CD14-positive monocyte (primary cell): ENCODE measurements around the gene ADAT3. TPM values are rescaled to one million over a fixed set of nuclear protein-coding genes. Genes with fewer than 3 reads are reported as not detected.

Source experiments
- DNase-seq, 3 donors: peaks; one replicate each; pipeline ENCODE4 v3.0.0-alpha.2; 2011 to 2022
- H2AFZ ChIP-seq: 2 replicates; pipeline ENCODE4 v1.6.0; 2012; ENCODE audit warnings: mild to moderate bottlenecking, low read depth, low read length, inconsistent platforms; ENCODE audit not compliant: insufficient read depth, poor library complexity, severe bottlenecking
- H3K27ac ChIP-seq, 2 donors: 1 replicate in 1 of 2; 2 replicates in 1 of 2; pipeline ENCODE4 v1.5.1; 2012 to 2013; ENCODE audit warnings: low read length in 2 of 2, control low read depth in 1 of 2, inconsistent platforms in 1 of 2, low read depth in 1 of 2, mild to moderate bottlenecking in 1 of 2
- H3K27me3 ChIP-seq, 2 donors: one replicate each; pipeline versions ENCODE4 v1.6.0 to v1.6.1; 2011 to 2013; ENCODE audit warnings: low read length in 2 of 2; ENCODE audit not compliant: control insufficient read depth in 2 of 2, insufficient read depth in 2 of 2
- H3K36me3 ChIP-seq, 2 donors: replicated peaks in 1 of 2; 1 replicate in 1 of 2; 2 replicates in 1 of 2; pipeline versions ENCODE4 v1.5.1 to v1.6.1; 2012 to 2013; ENCODE audit warnings: low read length in 2 of 2, control low read depth in 1 of 2, inconsistent platforms in 1 of 2, mild to moderate bottlenecking in 1 of 2; ENCODE audit not compliant: insufficient read depth in 2 of 2, control insufficient read depth in 1 of 2
- H3K4me1 ChIP-seq, 2 donors: 1 replicate in 1 of 2; 2 replicates in 1 of 2; pipeline versions ENCODE4 v1.5.1 to v1.6.1; 2012 to 2013; ENCODE audit warnings: low read length in 2 of 2, control low read depth in 1 of 2, inconsistent platforms in 1 of 2, mild to moderate bottlenecking in 1 of 2, moderate library complexity in 1 of 2; ENCODE audit not compliant: insufficient read depth in 2 of 2, control insufficient read depth in 1 of 2
- H3K4me2 ChIP-seq: replicated peaks from 2 replicates; pipeline ENCODE3; 2012; ENCODE audit warnings: low read length, moderate library complexity, mild to moderate bottlenecking; ENCODE audit not compliant: poor library complexity, severe bottlenecking; ENCODE audit errors: extremely low read depth
- H3K4me3 ChIP-seq, 3 experiments: fragments of 200-600 bp in 1 of 3; sonication (generic) in 1 of 3; replicated peaks in 1 of 3; 1 replicate in 2 of 3; 2 replicates in 1 of 3; pipeline ENCODE4 v1.5.1; 2011 to 2013; ENCODE audit warnings: low read length in 3 of 3, mild to moderate bottlenecking in 3 of 3, control low read depth in 2 of 3, low read depth in 2 of 3, inconsistent platforms in 1 of 3, moderate library complexity in 1 of 3
- H3K79me2 ChIP-seq: 2 replicates; pipeline ENCODE4 v1.6.0; 2012; ENCODE audit warnings: mild to moderate bottlenecking, control low read depth, inconsistent platforms, low read length, moderate library complexity; ENCODE audit not compliant: insufficient read depth
- H3K9ac ChIP-seq: 2 replicates; pipeline ENCODE4 v1.6.0; 2017; ENCODE audit warnings: low read length, mild to moderate bottlenecking; ENCODE audit not compliant: insufficient read depth, poor library complexity, severe bottlenecking
- H3K9me3 ChIP-seq, 2 donors: replicated peaks in 1 of 2; 1 replicate in 1 of 2; 2 replicates in 1 of 2; pipeline versions ENCODE4 v1.5.1 to v1.6.1; 2012 to 2013; ENCODE audit warnings: low read length in 2 of 2, control low read depth in 1 of 2; ENCODE audit not compliant: control insufficient read depth in 1 of 2, insufficient read depth in 1 of 2
- H4K20me1 ChIP-seq: 2 replicates; pipeline ENCODE4 v1.6.0; 2012; ENCODE audit warnings: mild to moderate bottlenecking, low read length, control low read depth, moderate library complexity; ENCODE audit not compliant: insufficient read depth
- H3K27ac Mint-ChIP-seq, 7 donors: one replicate each; pipeline ENCODE4 v1.8.0; 2020; ENCODE audit warnings: mild to moderate bottlenecking in 7 of 7, mixed read lengths in 7 of 7, moderate library complexity in 6 of 7, inconsistent platforms in 2 of 7
- H3K27me3 Mint-ChIP-seq, 3 donors: one replicate each; pipeline ENCODE4 v1.8.0; 2021 to 2022; ENCODE audit warnings: low read depth in 3 of 3, mild to moderate bottlenecking in 3 of 3, mixed read lengths in 3 of 3, moderate library complexity in 3 of 3, inconsistent platforms in 1 of 3
- H3K36me3 Mint-ChIP-seq, 2 donors: one replicate each; pipeline ENCODE4 v1.8.0; 2020; ENCODE audit warnings: mixed read lengths in 2 of 2, inconsistent platforms in 1 of 2, mild to moderate bottlenecking in 1 of 2
- H3K4me1 Mint-ChIP-seq: one replicate; pipeline ENCODE4 v1.8.0; 2020; ENCODE audit warnings: mild to moderate bottlenecking, mixed read lengths
- H3K4me3 Mint-ChIP-seq, 2 donors: one replicate each; pipeline ENCODE4 v1.8.0; 2020; ENCODE audit warnings: mild to moderate bottlenecking in 2 of 2, mixed read lengths in 2 of 2, moderate library complexity in 1 of 2
- H3K9me3 Mint-ChIP-seq, 7 donors: one replicate each; pipeline ENCODE4 v1.8.0; 2020 to 2022; ENCODE audit warnings: mixed read lengths in 7 of 7, mild to moderate bottlenecking in 6 of 7, moderate library complexity in 6 of 7, inconsistent platforms in 2 of 7
- CTCF ChIP-seq: fragments of 200-600 bp; IDR thresholded peaks from one replicate; pipeline ENCODE4 v1.8.0; 2022; ENCODE audit warnings: antibody characterized with exemption, mild to moderate bottlenecking
- WGBS: methylation state at CpG from one replicate; pipeline ENCODE4 v1.1.5; 2013; ENCODE audit warnings: missing lambda C conversion rate; ENCODE audit not compliant: insufficient coverage; 5-methylcytosine and 5-hydroxymethylcytosine counted together
- intact Hi-C, 2 donors: fragments of 100-400 bp; cut with micrococcal nuclease; formaldehyde crosslinking; loops; one replicate each; pipeline versions ENCODE4 v1.15.0 to v1.15.1; 2023
- polyA plus RNA-seq, 3 donors: library from polyadenylated mRNA; depleted of rRNA in 1 of 3; unstranded in 2 of 3; stranded (reverse) in 1 of 3; fragments of 300-500 nt in 2 of 3; fragments of >200 nt in 1 of 3; fragmentation: Illumina TruSeq in 2 of 3; gene quantifications; 1 replicate in 2 of 3; 2 replicates in 1 of 3; pipeline ENCODE4 v1.2.3, GENCODE V29; 2012 to 2021

The ADAT3 gene
- polyA plus RNA-seq, 3 donors: 2.7 to 3.2 (median 3.1) TPM

- intact Hi-C loops: no loop called here
Measured at GRCh38 chr19:1922803-1923202, 17.6 kb downstream of the ADAT3 start.

GRCh38 chr19:1923319-1923718 is 18.1 kb downstream of the ADAT3 start:
- Histone ChIP-seq H4K20me1 (no peaks in the 10 kb centered on the region), H3K4me1 (peaks cover 21 to 24% of the 10 kb centered on the region in 2 donors), H3K4me2 (peak overlapping the region; percentile 37), H3K27me3 (no peaks in the 10 kb centered on the region), H3K4me3 (no peak overlapping the region), H3K27ac (peak overlapping the region; percentile 58 to 64), H3K9me3 (no peaks in the 10 kb centered on the region), H3K36me3 (peaks cover 46 to 47% of the 10 kb centered on the region in 2 donors), H2AFZ (no peak overlapping the region), H3K79me2 (no peaks in the 10 kb centered on the region), H3K9ac (no peak overlapping the region)
- peaks cover 18% of the 10 kb centered on the region for H3K4me1 Mint-ChIP-seq
- peak overlapping the region; percentile 71 to 89 (median 80) for H3K27ac Mint-ChIP-seq
- peak in 2 of 3 donors; percentile 56 to 63 for DNase-seq
- peaks cover 35 to 67% of the 10 kb centered on the region in 2 donors for H3K36me3 Mint-ChIP-seq
- H3K27me3 Mint-ChIP-seq: no peaks in the 10 kb centered on the region
- TF ChIP-seq CTCF: no peak
- H3K4me3 Mint-ChIP-seq: no peak overlapping the region
- intact Hi-C loops: no loop called here
- H3K9me3 Mint-ChIP-seq: peaks cover 0 to 5% (median 0%) of the 10 kb centered on the region in 7 donors
- WGBS: 68% methylated on average over 3 of the region's 8 CpGs

More at GRCh38 chr19:1922803-1923202, 17.6 kb downstream of the ADAT3 start:
- Histone ChIP-seq H3K79me2 (no peaks in the 10 kb centered on the region), H3K4me2 (peak overlapping the region; percentile 37), H3K27me3 (no peaks in the 10 kb centered on the region), H3K27ac (peak overlapping the region; percentile 58 to 64), H4K20me1 (no peaks in the 10 kb centered on the region), H3K36me3 (peaks cover 51 to 52% of the 10 kb centered on the region in 2 donors), H2AFZ (no peak overlapping the region), H3K4me3 (no peak overlapping the region), H3K9ac (no peak overlapping the region), H3K4me1 (peaks cover 22 to 24% of the 10 kb centered on the region in 2 donors), H3K9me3 (no peaks in the 10 kb centered on the region)
- 99% methylated on average over 15 of the region's 23 CpGs for WGBS
- no peak overlapping the region for H3K4me3 Mint-ChIP-seq
- H3K9me3 Mint-ChIP-seq: peaks cover 0 to 5% (median 0%) of the 10 kb centered on the region in 7 donors
- H3K36me3 Mint-ChIP-seq: peaks cover 40 to 72% of the 10 kb centered on the region in 2 donors
- peak overlapping the region in 6 of 7 donors; percentile 60 to 89 (median 74) for H3K27ac Mint-ChIP-seq
- DNase-seq: no peak
- H3K4me1 Mint-ChIP-seq: peaks cover 17% of the 10 kb centered on the region
- H3K27me3 Mint-ChIP-seq: peaks cover 0 to 1% (median 0%) of the 10 kb centered on the region in 3 donors
- no peak for TF ChIP-seq CTCF
